MM.1S (cell line): ENCODE results near the gene ANKRD65.

ENCODE experiments used
- CTCF ChIP-seq: fragments of 300-600 bp; sonication (generic); IDR thresholded peaks from 2 replicates; pipeline ENCODE4 v1.5.1; 2016; ENCODE audit warnings: antibody characterized with exemption, low read length, mixed read lengths
- EZH2 ChIP-seq: fragments of 300-600 bp; sonication (generic); optimal IDR thresholded peaks from 2 replicates; pipeline ENCODE3; 2017; ENCODE audit warnings: low read depth, mild to moderate bottlenecking, antibody characterized with exemption, low read length, mixed read lengths

GRCh38 chr1:1398677-1399186, 22.3 kb downstream of the ANKRD65 start:
- no peak for TF ChIP-seq CTCF
- TF ChIP-seq EZH2 = no peak
